Activated CD8-positive, alpha-beta memory T cell treated with anti-CD3 and anti-CD28 coated beads, Interleukin-2, amount 50 U/mL, for 4 hours (primary cell): Measurements from ENCODE around the gene BMP4.

Source experiments
- DNase-seq: peaks from one replicate; pipeline ENCODE4 v3.0.0-alpha.2; 2020

The BMP4 gene

GRCh38 chr14:53943751-53944083 is 12.9 kb downstream of the BMP4 start:
- DNase-seq = no peak

GRCh38 chr14:53942970-53943750 is 13.5 kb downstream of the BMP4 start:
- DNase-seq = no peak

- no peak for DNase-seq
Observed at GRCh38 chr14:53938136-53938837, 18.3 kb downstream of the BMP4 start.

- DNase-seq = no peak
Observed at GRCh38 chr14:53934778-53935414, 21.7 kb downstream of the BMP4 start.

GRCh38 chr14:53932966-53933365 is 23.7 kb downstream of the BMP4 start:
- DNase-seq = no peak

GRCh38 chr14:53929871-53930715 is 26.5 kb downstream of the BMP4 start:
- no peak for DNase-seq

GRCh38 chr14:53927171-53927570 is 29.5 kb downstream of the BMP4 start:
- DNase-seq = no peak

GRCh38 chr14:53925201-53925766 is 31.3 kb downstream of the BMP4 start:
- no peak for DNase-seq

- DNase-seq = no peak
Observed at GRCh38 chr14:53924753-53925152, 31.9 kb downstream of the BMP4 start.

GRCh38 chr14:53921027-53921426 is 35.6 kb downstream of the BMP4 start:
- no peak for DNase-seq

GRCh38 chr14:53916239-53916638 is 40.4 kb downstream of the BMP4 start:
- no peak for DNase-seq

- no peak for DNase-seq
Observed at GRCh38 chr14:53915364-53916014, 41.1 kb downstream of the BMP4 start.

- no peak for DNase-seq
Observed at GRCh38 chr14:53912021-53912420, 44.6 kb downstream of the BMP4 start.

GRCh38 chr14:53908416-53908815 is 48.2 kb downstream of the BMP4 start:
- DNase-seq = no peak

GRCh38 chr14:53902307-53902706 is 54.3 kb downstream of the BMP4 start:
- no peak for DNase-seq

- DNase-seq = no peak
Observed at GRCh38 chr14:53900499-53900898, 56.1 kb downstream of the BMP4 start.
